Stimulated activated naive B cell treated with anti-CD40 and anti-IgM and Interleukin-4, amounts not matched to agents 10 μg/mL and 1 μg/mL and 100 μg/mL, for 72 hours (primary cell): Measurements from ENCODE around the gene MISP3.

Experiments
- ATAC-seq, 2 donors: fragments of 150-1000 bp; cut with Tn5 transposase; replicated peaks; 2 replicates each; pipeline ENCODE4 v1.10.0; 2021; ENCODE audit warnings: moderate library complexity in 1 of 2
- DNase-seq: peaks from one replicate; pipeline ENCODE4 v3.0.0; 2021
- H3K27ac Mint-ChIP-seq: one replicate; pipeline ENCODE4 v1.8.0; 2022; ENCODE audit warnings: mild to moderate bottlenecking, mixed read lengths
- H3K27me3 Mint-ChIP-seq, 2 donors: one replicate each; pipeline ENCODE4 v1.8.0; 2022; ENCODE audit warnings: mixed read lengths in 2 of 2
- H3K36me3 Mint-ChIP-seq, 2 donors: one replicate each; pipeline ENCODE4 v1.8.0; 2022; ENCODE audit warnings: mixed read lengths in 2 of 2, mild to moderate bottlenecking in 1 of 2
- H3K4me1 Mint-ChIP-seq, 2 donors: one replicate each; pipeline ENCODE4 v1.8.0; 2022; ENCODE audit warnings: mixed read lengths in 2 of 2, mild to moderate bottlenecking in 1 of 2
- H3K4me3 Mint-ChIP-seq, 2 donors: one replicate each; pipeline ENCODE4 v1.8.0; 2022; ENCODE audit warnings: mild to moderate bottlenecking in 2 of 2, mixed read lengths in 2 of 2, moderate library complexity in 1 of 2
- H3K9me3 Mint-ChIP-seq, 2 donors: one replicate each; pipeline ENCODE4 v1.8.0; 2022; ENCODE audit warnings: mixed read lengths in 2 of 2, mild to moderate bottlenecking in 1 of 2

Gene MISP3

GRCh38 chr19:14120497-14120780 is 47.9 kb downstream of the MISP3 start:
- no peaks in the 10 kb centered on the region for H3K9me3 Mint-ChIP-seq
- ATAC-seq (no peak), DNase-seq (no peak)
- peaks cover 24 to 27% of the 10 kb centered on the region in 2 donors for H3K4me1 Mint-ChIP-seq
- no peak overlapping the region for H3K4me3 Mint-ChIP-seq
- no peak overlapping the region for H3K27ac Mint-ChIP-seq
- peaks cover 0 to 2% of the 10 kb centered on the region in 2 donors for H3K36me3 Mint-ChIP-seq
- no peaks in the 10 kb centered on the region for H3K27me3 Mint-ChIP-seq

GRCh38 chr19:14122924-14123323 is 50.3 kb downstream of the MISP3 start:
- no peaks in the 10 kb centered on the region for H3K9me3 Mint-ChIP-seq
- no peaks in the 10 kb centered on the region for H3K27me3 Mint-ChIP-seq
- DNase-seq (no peak), ATAC-seq (no peak)
- H3K4me3 Mint-ChIP-seq = no peak overlapping the region
- H3K4me1 Mint-ChIP-seq = peaks cover 9 to 10% of the 10 kb centered on the region in 2 donors
- no peak overlapping the region for H3K27ac Mint-ChIP-seq
- no peaks in the 10 kb centered on the region for H3K36me3 Mint-ChIP-seq
